NCI-H2196 treated with DMSO at 0.1 percent for 48 hours (cell line): ENCODE results near the gene CREB3L4.

Experiments used
- DNase-seq: peaks from one replicate; lab custom pipeline; 2025; ENCODE audit not compliant: unreplicated experiment; lab: John Stamatoyannopoulos, UW

CREB3L4 gene

DNA sequence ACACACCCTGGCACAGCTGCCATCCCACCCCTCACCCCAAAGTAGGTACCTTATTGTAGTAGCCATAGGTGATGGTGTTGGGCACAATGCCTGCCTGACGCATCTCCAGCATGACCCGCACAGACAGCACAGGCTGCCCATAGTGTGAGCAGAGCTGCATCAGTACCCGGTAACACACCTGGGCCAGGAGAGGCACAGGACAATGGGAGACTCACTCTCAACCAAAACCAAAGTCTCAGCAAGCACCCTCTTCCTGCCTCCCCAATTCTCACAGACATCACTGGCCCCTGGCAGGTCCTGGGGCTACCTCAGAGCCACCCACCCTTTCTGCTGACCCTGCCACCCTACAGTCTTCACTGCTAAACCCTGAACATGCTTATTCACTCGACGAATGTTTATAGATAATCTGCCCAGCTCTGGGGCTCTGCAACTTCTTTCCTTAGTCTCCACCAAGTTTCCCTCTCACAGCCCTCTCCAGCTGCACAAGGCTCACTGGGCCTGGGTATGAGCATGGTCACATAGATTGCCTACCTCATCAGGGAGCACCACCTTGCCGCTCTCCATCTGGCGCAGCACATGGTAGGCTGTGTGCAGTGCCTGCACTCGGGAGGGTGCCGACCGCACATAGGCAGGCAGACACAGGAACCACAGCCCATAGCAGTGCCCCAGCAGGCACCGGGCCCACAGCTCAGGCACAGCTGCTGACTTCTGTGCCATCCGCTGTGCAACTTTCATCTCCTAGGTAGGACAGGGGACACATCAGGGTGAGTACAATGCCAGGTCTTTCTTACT, 31.5 kb upstream of the CREB3L4 start:
- DNase-seq = no peak

DNA sequence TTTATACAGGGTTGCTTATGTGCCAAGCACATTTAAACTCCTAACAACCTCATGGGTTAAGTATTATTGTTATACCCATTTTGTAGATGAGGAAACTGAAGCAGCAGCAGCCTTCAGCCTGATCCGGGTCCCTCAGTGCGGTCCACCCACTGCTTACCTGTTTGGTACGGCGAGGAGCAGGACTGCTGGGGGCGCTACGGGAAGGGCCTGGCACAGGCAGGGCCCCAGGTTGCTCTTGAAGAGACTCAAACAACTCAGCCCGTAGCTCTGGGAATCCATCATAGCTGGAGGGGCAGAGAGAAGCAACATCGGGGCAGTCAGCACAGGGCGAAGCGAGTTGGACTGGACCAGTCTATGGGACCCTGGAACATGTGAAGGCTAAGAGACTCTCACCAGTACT, 30.4 kb upstream of the CREB3L4 start:
- no peak for DNase-seq

DNA sequence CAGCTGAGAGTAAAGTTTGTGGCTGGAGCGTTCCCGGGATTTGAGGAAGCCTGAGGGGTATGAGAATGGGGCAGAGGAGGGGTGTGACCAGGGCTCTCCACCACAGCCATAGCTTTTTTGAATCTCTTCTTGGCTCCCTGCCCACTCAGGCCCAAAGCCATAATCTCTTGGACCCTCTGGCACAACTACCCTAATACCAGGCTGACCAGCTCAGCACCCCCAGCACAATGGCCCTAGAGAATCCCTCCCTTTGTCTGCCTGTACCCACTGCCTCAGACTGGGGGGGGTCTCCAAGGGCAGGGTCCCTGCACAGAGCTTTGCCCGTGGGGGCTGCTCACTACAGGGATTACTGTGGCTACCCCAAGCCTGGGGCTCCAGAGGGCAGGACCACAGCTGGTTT, 28.7 kb upstream of the CREB3L4 start:
- DNase-seq = no peak

DNA sequence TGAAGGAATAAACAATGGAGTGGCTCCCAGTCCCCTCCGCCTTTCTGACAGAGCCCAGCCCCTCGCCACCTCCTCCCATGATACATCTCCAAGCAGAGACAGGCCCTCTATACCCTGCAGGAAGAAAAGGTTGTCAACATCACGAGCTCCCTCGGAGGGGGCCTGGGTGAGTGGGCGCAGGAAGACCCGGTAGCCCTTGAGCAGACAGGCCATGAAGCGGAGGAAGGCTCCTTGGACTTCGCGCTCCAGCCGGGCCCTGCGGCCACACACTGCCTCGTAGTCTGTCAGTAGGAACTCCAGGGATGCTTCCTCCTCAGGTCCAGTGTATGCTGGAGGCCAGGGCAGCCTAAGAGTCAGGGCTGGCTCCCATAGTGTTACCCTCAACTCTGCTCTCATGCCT, 28.2 kb upstream of the CREB3L4 start:
- no peak for DNase-seq

DNA sequence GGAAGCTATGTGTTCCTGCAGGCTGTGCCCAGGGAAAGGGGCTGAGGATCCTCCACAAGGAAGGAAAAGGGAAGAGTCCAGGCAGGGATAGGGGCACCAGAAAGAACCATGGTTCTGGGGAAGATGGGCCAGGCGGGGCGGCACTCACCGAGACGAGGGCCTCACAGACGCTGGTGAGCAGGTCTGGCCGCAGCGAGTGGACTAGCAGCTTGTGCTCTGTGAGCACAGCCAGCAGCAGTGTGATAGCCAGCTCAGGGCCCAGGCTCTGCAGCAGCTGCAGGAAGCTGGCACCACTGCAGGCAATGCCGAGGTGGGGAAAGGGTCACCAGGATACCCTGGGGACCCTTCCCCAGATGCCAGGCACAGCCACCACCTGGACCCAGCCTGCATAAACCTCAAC, 26.9 kb upstream of the CREB3L4 start:
- no peak for DNase-seq

DNA sequence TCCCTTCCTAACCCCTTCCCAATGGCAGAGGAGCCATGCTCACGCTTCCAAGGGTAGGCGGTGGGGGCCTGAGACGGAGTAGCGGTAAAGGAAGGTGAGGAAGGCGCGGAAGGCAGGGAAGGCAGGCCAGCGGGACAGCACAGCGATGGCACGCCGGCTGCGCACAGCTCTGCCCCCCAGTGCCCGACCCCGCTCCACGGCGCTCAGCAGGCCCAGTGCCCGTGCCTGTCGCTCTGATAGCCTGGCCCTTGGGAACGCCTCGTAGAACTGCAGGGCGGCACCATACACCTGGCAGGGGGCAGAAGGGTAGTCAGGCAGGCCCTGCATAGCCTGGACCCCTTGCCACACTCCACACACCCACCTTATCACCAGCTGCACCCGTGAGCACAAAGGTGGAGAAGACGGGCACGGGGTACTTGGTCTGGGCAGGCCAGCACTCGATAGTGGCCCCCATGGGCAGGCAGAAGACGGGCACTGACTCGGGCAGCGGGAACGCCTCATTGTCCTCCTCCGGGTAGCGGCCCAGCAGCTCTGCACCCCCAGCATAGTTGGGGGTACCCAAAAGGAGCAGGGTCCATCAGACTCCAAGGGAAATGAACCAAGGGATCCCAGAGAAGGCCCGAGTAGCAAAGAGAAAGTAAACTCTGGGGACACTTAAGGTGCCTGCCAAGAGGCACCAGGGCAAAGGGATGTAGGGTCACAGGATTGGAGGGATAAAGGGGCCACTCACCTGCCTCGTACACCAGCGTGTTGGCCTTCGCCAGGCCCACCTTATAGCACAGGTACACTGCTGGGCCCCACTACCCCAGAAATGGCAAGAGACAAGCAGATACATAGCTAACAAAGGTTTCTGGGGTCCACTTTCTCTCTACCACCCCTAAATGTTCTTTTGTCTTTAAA, 25.6 kb upstream of the CREB3L4 start:
- DNase-seq = no peak

DNA sequence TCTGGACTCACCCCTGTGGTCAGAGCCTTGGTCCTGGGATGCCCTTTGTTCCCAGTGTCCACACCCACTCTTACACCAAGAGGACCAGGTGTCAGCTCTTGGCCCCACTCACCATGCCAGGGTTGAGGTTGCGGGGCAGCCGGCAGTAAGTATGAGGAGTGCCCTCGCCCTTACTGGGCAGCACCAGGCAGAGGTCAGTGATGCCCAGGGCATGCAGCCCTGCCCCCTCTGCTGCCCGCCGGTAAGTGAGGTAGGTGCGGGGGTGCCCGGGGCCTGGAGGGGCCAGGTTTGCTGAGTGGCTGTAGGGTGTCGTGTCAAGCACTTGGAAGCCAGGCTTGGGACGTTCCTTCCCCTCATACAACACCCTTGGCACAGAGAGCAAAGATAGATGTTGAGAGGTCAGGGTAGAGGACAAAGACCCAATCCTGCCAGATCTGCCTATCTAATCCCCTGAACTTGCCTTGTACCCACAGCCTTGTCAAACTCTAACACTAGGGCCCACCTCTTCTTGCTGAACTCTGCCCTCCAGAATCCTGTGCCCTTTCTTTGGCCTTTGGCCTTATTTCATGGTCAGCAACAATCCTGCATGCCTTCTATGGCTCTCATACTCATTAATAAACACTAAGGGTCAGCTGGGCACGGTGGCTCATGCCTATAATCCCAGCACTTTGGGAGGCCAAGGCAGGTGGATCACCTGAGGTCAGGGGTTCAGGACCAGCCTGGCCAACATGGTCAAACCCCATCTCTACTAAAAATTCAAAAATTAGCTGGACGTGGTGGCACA, 24.7 kb upstream of the CREB3L4 start:
- no peak for DNase-seq

DNA sequence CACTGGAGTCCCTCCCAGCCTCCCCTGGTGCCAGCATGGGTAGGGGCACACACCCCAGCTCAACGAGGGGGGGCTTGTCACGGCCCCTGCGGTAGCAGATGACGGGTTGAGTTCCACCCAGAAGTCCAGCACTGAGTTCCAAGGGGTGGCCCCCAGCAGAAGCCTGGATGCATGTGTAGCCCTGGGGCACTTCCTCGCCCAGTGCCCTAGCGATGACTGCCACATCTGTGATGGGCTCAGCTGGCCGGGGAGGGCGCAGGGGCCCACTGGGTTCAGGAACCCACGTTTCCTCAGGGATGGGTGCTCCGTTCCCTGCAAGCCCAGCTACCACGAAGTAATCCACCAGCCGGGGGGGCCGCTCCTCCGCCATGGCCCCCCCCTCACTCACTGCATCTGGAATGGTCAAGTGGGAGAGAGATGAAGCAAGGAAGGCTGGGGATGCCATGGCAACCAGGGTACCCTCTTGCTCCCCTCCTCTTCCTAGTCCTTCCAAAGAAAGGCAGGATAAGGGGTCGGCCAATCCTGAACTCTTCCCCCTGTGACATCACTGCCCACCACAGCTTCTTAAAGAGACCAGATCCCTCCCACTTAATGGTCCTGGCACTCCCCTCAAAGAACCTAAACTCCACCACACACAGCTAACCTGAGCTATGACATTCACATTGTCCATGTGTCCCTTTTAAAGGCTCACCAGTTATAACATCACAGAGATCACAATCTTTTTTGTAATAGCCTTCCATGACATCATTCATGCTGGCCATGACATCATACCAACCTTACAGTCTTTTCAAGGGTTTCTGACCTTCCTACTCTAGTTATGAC, 23.5 kb upstream of the CREB3L4 start:
- DNase-seq = no peak

DNA sequence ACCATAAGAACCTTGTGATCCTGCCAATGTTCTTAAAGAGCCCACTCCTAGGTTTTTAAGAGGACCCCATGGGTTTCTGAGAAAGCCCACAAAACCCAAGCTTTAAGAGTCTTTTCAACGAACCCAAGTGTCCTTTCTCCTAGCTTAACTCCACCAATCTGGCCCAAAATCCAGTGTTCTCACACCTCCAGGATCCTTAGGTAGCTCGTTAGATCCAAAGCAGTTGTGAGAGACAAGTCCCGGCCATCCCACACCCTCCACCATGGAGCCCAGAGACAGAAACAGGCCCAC, 22.9 kb upstream of the CREB3L4 start:
- DNase-seq = no peak

DNA sequence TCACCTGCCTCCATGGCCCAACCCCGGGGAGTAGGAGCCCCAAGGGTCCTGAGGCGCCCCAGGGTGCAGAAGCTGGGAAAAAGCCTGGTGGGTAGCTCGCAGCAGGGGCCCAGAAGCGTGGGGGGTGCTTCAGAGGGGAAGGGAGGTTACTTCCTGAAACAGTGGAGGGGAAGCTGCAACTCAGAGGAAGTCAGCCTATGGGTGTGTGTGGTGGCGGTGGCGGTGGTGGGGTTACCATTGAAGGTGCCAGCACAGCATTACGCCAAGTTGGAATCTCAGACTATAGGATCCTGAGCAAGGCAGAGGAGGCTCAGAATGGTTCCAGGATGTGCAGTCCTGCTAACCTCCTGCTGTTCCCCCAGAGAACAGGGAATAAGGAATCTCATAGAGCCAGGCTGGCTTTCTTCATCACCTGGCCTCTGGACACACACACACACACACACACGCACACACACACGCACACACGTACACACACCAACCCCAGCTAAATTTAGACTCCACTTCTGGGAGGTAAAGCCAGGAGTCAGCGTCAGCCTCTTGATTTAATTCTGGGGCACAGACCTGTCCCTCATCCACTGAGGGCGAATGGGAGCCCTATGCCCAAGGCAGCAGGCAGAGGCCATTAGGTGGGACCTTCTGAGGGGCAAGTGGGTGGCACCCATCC, 22.4 kb upstream of the CREB3L4 start:
- DNase-seq = no peak

DNA sequence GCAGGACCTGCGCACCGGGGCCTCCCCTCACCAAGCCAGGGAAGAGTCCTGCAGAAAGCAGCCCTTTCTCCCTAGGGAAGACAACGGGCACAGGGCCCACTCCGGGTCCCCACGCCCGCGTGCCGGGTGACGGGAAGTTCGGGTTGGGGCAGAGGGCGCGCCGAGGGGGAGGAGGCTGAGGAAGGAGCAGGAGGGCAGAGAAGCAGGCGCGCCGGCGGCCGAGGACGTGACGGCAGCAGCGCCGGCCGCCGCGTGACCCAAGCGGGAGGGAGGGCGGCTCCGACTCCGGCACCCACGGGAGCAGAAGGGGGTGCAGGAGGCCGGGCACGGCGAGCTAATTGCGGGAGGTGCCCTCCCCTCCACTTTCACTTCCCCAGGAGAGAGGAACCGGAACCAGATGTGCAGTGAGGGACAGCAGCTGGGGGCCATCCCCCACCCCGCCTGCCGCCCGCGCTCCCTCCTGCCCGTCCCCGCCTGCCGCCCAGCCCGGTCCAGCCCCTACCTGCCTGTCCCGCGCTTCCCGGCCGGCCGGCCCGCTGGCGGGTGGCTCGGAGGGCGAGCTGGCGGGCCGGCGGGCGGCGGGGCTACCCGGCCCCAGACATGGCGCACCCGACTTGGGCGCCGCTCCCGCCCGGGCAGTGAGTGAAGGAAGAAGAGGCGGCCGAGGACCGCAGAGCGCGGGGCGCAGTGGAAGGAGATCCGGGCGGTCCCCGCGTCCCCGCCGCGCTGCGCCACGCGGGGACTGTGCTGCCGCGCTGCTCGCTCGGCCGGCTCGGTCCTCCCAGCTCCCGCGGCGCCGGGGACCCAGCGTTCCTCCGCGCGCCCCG, 21.7 kb upstream of the CREB3L4 start:
- peak; percentile 39 for DNase-seq

DNA sequence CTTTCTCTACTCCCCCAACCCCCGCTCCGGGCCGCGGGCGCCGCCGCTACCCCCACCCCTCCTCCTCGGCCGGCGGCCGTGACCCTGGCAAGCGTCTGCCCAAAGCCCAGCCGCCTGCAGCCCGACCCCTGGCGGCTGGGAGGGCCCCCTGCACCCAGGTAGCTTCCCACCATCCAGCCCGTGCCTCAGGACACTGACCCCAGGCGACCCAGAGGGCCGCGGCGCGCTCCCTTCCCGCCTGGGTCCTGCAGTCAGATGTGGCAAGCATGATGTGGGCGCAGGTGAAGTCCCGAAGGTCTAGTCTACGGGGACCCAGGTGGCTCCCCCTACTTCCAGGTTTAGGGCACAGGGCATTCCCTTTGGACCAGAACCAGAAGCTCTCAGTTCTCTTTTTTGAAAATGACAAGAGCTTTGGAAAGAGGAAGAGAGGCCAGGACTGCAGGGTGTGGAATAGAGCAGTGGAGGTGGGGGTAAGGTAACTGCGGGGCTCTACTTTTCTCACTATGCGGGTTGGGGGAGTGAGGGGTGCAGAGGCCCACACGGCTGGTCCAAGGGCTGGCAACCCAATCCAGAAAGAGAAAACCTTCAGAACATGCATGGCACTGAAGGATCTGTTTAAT, 21.0 kb upstream of the CREB3L4 start, which contains the start of gene DENND4B:
TSS of gene DENND4B (minus strand) at position 97 of the 620 bp plus-strand sequence. CDS start 2,344 bp downstream, outside the sequence.
- peak; percentile 62 for DNase-seq

DNA sequence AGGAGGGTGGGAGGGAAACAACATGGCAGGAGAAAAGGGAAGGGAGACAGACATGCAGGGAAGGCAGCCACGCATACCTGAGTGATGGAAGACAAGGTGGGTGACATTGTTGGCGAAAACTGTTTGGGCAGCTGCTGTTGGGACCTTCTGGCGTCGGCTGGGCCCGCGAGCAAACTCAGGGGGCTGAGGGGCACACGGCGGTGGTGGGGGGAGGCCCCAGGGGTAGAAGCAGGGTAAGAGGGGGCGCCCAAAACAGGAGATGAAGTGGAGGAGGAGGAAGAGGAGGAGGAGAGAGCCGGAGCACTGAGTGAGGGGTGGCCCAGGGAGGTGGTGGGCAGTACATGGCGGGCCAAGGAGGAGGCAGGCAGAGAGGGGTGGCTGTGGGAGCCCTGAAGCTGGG, 16.5 kb upstream of the CREB3L4 start:
- DNase-seq = no peak

DNA sequence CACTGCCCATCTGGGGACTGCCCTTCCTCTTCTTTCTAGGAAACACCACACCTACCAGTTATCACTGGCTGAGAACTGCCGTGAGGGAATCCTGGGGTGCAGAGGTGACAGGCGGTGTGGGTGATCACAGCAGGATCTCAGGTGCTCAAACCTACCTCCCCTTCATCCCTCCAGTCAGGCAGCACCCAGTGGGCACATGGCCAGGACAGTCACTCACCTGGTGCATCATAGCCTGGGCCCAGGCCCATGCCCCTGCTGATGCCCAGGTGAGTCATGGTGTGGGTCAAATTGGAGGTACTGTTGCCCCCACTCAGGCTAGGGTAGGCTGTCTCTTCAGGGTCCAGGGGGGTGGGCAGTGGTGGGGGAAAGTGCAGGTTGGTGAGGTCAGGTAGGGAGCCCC, 15.9 kb upstream of the CREB3L4 start:
- DNase-seq = no peak

DNA sequence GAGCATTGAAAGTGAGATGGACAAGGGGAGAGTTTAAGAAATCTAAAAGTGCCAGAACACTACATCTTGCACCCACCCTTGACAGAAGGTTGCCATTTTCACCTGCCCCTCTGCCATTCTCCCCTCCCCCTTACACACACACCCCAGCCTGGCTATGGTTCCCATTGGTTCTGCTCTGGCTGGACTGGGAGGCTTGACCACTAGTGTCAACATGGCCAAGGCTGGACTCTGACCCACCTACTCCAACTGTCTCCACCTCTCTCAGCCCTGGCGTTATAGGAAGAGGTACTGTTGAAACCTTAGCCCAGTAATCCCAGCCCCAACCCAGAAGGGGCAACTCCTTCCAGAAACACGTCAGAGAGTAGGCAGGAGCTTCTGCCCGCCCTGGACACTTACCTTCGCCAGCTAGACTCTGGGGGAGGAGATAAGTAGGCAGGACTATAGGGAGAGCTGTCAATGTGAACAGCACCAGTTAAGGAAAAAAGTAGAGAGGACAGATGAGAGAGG, 13.8 kb upstream of the CREB3L4 start:
- DNase-seq = no peak

DNA sequence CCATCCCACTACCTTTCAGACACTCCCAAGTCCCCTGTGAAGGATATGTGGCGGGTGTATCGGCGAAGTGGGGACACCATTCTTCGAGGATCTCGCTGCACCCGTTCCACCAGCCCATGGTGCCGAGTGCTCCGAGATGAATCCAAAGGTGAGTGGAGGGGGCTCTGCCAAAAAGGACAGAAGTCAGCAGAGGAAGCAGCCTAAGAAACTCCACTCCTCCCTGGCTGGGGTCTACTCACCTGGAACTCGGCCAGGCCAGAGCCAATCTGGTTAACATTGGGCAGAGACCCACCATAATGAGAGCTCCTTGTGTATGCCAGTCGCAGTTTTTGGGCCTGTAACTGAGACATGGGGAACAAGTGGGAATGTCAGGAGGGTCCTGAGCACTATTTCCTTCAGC, 12.9 kb upstream of the CREB3L4 start:
- DNase-seq = no peak

DNA sequence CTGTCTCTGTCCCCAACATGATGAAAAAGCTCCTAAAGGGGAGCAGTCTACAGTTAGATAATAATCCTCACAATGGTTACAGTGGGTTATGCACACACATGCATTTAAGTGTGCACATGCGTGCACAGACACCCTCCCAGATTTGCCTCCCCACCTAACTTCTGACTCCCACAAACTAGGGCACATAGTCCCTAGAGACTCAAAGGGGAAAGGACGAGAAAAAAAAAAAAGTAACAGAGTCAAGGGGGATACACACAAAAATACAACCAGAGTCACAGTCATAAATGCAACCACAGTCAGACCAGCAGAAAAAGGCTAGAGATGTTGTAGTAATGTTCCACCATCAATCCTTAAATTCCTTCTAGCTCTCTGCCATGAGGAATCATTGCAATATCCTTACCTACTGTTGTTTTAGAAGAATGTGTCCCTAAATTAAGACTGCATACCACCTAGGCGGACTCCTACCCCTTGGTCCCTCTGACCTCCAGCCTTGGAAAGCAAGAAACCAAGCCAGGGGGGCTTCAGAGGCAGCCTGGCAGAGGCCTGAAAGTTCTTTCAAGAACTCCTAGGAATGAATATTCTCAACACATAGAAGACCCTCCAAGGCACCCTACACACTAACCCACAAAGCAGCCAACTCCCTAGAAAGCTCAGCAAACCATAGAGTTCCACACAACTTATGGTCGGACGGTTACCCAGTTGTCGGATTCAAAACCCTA, 10.5 kb upstream of the CREB3L4 start:
- no peak for DNase-seq

DNA sequence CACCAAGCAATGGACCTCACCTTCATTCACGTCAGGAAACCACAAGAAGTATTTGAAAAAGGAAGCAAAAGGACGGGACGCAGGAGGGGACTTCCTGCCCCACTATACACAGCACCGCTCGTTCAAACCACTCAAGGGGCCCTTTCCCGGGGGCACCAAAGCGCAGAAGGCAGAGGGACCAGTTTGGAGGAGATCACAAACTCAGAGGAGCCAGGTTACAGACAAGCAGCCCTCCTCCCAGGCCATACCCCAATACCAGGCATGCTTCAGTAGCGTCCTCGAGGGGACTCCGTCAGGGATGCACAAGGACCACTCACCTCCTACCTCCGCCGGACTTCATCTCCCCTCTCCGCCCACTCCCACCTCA, 10.0 kb upstream of the CREB3L4 start:
- DNase-seq = no peak
